Gastrocnemius medialis (tissue), 4 donors: ENCODE data around the gene CPLX1. TPM values are rescaled to one million over a fixed set of nuclear protein-coding genes. Genes with fewer than 3 reads are reported as not detected.
"Not testable (repeated sequence)": the region's sequence is repeated elsewhere in the genome, so short reads cannot be mapped to it uniquely, and the experiment has no call there.

ENCODE experiments used
- ATAC-seq, 2 donors: fragments of 150-250 bp; one replicate each; pipeline ENCODE4 v1.9.1; 2016
- DNase-seq, 2 donors: peaks; one replicate each; pipeline ENCODE4 v3.0.0-alpha.2; 2019
- H3K27ac ChIP-seq, 4 donors: fragments of 200-600 bp; sonication (generic); 1 replicate in 1 of 4; 2 replicates in 3 of 4; pipeline ENCODE4 v1.5.1; 2016 to 2018; ENCODE audit warnings: mild to moderate bottlenecking in 2 of 4, moderate library complexity in 1 of 4
- H3K27me3 ChIP-seq, 3 donors: fragments of 200-600 bp; sonication (generic) in 2 of 3; 1 replicate in 1 of 3; 2 replicates in 2 of 3; pipeline versions ENCODE4 v1.5.1 to v1.6.0; 2016 to 2019; ENCODE audit warnings: mild to moderate bottlenecking in 1 of 3, moderate library complexity in 1 of 3
- H3K36me3 ChIP-seq, 2 donors: fragments of 200-600 bp; sonication (generic) in 1 of 2; one replicate each; pipeline ENCODE4 v1.5.1; 2017 to 2018
- H3K4me1 ChIP-seq, 2 donors: fragments of 200-600 bp; sonication (generic) in 1 of 2; one replicate each; pipeline ENCODE4 v1.5.1; 2016 to 2017; ENCODE audit warnings: mild to moderate bottlenecking in 2 of 2
- H3K4me3 ChIP-seq, 4 donors: fragments of 200-600 bp; sonication (generic) in 3 of 4; 1 replicate in 1 of 4; 2 replicates in 3 of 4; pipeline ENCODE4 v1.5.1; 2016 to 2019; ENCODE audit warnings: mild to moderate bottlenecking in 2 of 4
- H3K9me3 ChIP-seq, 3 donors: fragments of 200-600 bp; sonication (generic) in 2 of 3; 1 replicate in 1 of 3; 2 replicates in 2 of 3; pipeline ENCODE4 v1.5.1; 2016 to 2019
- POLR2A ChIP-seq, 2 donors: fragments of 450-650 bp; IDR thresholded peaks; one replicate each; pipeline ENCODE4 v1.6.1; 2017; ENCODE audit warnings: antibody characterized with exemption in 2 of 2, mild to moderate bottlenecking in 2 of 2, moderate library complexity in 2 of 2
- in situ Hi-C, 4 donors: fragments of 200-750 bp; cut with MboI; loops; one replicate each; pipeline versions ENCODE4 v1.15.0 to v1.8.0; 2017; ENCODE audit warnings: low sequenced_read_pairs in 4 of 4
- intact Hi-C: fragments of 100-400 bp; cut with DNase I; formaldehyde crosslinking; loops from one replicate; pipeline ENCODE4 v1.15.1; 2023; ENCODE audit warnings: low total_unique reads
- total RNA-seq, 4 donors: library from RNA; depleted of rRNA; stranded (reverse); fragments of >200 nt; gene quantifications; one replicate each; pipeline versions ENCODE4 v1.1.0 to v1.2.3, GENCODE V29; 2016
- TF ChIP-seq, protein P1 (sequence below), 5 experiments: fragments of 450-650 bp in 3 of 5; fragments of 200-600 bp in 2 of 5; sonication (generic) in 2 of 5; IDR thresholded peaks in 4 of 5; conservative IDR thresholded peaks in 1 of 5; 1 replicate in 4 of 5; 2 replicates in 1 of 5; pipeline ENCODE4 v1.5.1; 2016 to 2019; ENCODE audit warnings: antibody characterized with exemption in 5 of 5, mild to moderate bottlenecking in 3 of 5, moderate library complexity in 3 of 5

CPLX1 gene
- total RNA-seq, 4 donors from 2014 or later: 0.91 to 1.0 TPM; not detected in 2

DNA sequence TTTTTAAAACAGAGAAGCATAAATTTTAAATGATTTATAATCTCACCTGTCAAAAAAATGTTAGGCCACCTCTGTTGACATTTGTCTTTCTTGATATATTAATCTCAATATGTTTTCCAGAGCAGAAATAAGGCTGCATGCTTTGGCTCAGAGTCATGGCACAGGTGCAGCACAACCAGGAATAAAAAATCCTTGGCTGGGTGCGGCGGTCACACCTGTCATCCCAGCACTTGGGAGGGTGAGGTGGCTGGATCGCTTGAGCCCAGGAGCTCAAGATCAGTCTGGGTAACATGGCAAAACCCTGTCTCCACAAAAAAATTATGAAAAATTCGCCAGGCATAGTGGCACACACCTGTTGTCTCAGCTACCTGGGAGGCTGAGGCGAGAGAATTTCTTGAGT is 18.1 kb downstream of the CPLX1 start:
- ATAC-seq: no peak
- H3K4me1 ChIP-seq: no peaks in the 10 kb centered on the region
- H3K9me3 ChIP-seq: no peaks in the 10 kb centered on the region
- in situ Hi-C loops: no loop called here
- H3K27me3 ChIP-seq: peaks cover 25 to 35% (median 27%) of the 10 kb centered on the region in 3 donors
- intact Hi-C loops: no loop called here
- H3K4me3 ChIP-seq: no peak overlapping the region
- no peak overlapping the region for H3K27ac ChIP-seq
- no peaks in the 10 kb centered on the region for H3K36me3 ChIP-seq
- TF ChIP-seq, protein P1, sequence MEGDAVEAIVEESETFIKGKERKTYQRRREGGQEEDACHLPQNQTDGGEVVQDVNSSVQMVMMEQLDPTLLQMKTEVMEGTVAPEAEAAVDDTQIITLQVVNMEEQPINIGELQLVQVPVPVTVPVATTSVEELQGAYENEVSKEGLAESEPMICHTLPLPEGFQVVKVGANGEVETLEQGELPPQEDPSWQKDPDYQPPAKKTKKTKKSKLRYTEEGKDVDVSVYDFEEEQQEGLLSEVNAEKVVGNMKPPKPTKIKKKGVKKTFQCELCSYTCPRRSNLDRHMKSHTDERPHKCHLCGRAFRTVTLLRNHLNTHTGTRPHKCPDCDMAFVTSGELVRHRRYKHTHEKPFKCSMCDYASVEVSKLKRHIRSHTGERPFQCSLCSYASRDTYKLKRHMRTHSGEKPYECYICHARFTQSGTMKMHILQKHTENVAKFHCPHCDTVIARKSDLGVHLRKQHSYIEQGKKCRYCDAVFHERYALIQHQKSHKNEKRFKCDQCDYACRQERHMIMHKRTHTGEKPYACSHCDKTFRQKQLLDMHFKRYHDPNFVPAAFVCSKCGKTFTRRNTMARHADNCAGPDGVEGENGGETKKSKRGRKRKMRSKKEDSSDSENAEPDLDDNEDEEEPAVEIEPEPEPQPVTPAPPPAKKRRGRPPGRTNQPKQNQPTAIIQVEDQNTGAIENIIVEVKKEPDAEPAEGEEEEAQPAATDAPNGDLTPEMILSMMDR (IDR thresholded peaks at IDR 0.05 in 4 of 5, conservative IDR thresholded peaks at IDR 0.05 in 1 of 5): no peak
- TF ChIP-seq POLR2A (IDR thresholded peaks at IDR 0.05): no peak
- no peak for DNase-seq

GRCh38 chr4:806979-807378 is 18.9 kb downstream of the CPLX1 start:
- H3K9me3 ChIP-seq, H3K4me1 ChIP-seq, DNase-seq, H3K36me3 ChIP-seq, ATAC-seq, H3K4me3 ChIP-seq, in situ Hi-C loops, H3K27ac ChIP-seq, intact Hi-C loops: not testable (repeated sequence)
- peaks cover 18 to 27% (median 22%) of the 10 kb centered on the region in 3 donors for H3K27me3 ChIP-seq

GRCh38 chr4:804804-805203 is 21.1 kb downstream of the CPLX1 start:
- H3K36me3 ChIP-seq: no peaks in the 10 kb centered on the region
- intact Hi-C loops: no loop called here
- in situ Hi-C loops: no loop called here
- DNase-seq (no peak), ATAC-seq (no peak)
- TF ChIP-seq POLR2A (IDR thresholded peaks at IDR 0.05): no peak
- TF ChIP-seq, protein P1 (IDR thresholded peaks at IDR 0.05 in 4 of 5, conservative IDR thresholded peaks at IDR 0.05 in 1 of 5): no peak
- H3K27ac ChIP-seq: no peak overlapping the region
- peaks cover 5 to 17% (median 14%) of the 10 kb centered on the region in 3 donors for H3K27me3 ChIP-seq
- H3K4me1 ChIP-seq: no peaks in the 10 kb centered on the region
- no peaks in the 10 kb centered on the region for H3K9me3 ChIP-seq
- no peak overlapping the region for H3K4me3 ChIP-seq

- intact Hi-C loops (no loop called here), in situ Hi-C loops (no loop called here)
- no peaks in the 10 kb centered on the region for H3K36me3 ChIP-seq
- TF ChIP-seq, protein P1 (IDR thresholded peaks at IDR 0.05 in 4 of 5, conservative IDR thresholded peaks at IDR 0.05 in 1 of 5): no peak
- TF ChIP-seq POLR2A (IDR thresholded peaks at IDR 0.05): no peak
- H3K4me3 ChIP-seq: no peak overlapping the region
- no peaks in the 10 kb centered on the region for H3K9me3 ChIP-seq
- no peaks in the 10 kb centered on the region for H3K4me1 ChIP-seq
- H3K27ac ChIP-seq: no peak overlapping the region
- ATAC-seq (no peak), DNase-seq (no peak)
- peaks cover 5 to 17% (median 14%) of the 10 kb centered on the region in 3 donors for H3K27me3 ChIP-seq
Observed at GRCh38 chr4:803884-804283, 22.0 kb downstream of the CPLX1 start.

DNA sequence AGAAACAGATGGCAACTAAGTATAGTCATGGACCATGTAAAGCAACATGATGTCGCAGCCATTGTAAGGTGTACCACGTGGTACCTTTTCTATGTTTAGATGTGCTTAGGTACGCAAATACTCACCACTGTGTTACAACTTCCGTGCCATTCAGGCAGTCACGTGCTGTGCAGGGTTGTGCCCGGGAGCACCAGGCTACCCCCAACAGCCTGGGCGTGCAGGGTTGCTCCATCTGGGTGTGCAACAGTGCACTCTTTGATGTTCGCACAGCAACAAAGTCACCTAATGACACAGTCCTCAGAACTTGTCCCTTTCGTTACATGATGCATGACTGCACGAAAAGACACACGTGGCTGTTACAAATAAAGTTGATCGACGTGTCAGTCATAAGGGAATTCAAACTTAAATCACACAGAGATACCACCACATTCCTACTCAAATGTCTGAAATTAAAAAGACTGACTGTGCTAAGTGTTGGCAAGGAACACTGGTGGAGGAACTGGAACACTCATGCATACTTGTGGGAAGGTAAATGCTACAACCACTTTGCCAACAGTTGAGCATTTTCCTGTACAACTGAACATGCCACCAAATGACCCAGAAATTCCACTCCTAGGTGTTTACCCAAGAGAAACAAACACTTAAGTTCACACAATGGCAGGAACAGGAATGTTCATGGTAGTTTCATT is 24.3 kb downstream of the CPLX1 start:
- ATAC-seq (no peak), DNase-seq (no peak)
- peaks cover 8 to 18% (median 11%) of the 10 kb centered on the region in 3 donors for H3K27me3 ChIP-seq

More for the DNA sequence above, 24.3 kb downstream of the CPLX1 start:
- H3K36me3 ChIP-seq: no peaks in the 10 kb centered on the region
- intact Hi-C loops: no loop called here
- H3K4me1 ChIP-seq: no peaks in the 10 kb centered on the region
- no peak overlapping the region for H3K27ac ChIP-seq
- TF ChIP-seq POLR2A (IDR thresholded peaks at IDR 0.05): no peak
- TF ChIP-seq, protein P1 (IDR thresholded peaks at IDR 0.05 in 4 of 5, conservative IDR thresholded peaks at IDR 0.05 in 1 of 5): no peak
- no peaks in the 10 kb centered on the region for H3K9me3 ChIP-seq
- in situ Hi-C loops: no loop called here
- H3K4me3 ChIP-seq: no peak overlapping the region
